Esophagus squamous epithelium (tissue), 5 donors: ENCODE data around the gene FOXF1. TPM values are rescaled to one million over a fixed set of nuclear protein-coding genes. Genes with fewer than 3 reads are reported as not detected.

Source experiments
- DNase-seq: peaks from one replicate; lab custom pipeline; 2025; lab: John Stamatoyannopoulos, UW
- H3K27ac ChIP-seq, 4 donors: fragments of 200-600 bp; sonication (generic); one replicate each; pipeline ENCODE4 v1.5.1; 2016 to 2019; ENCODE audit warnings: mild to moderate bottlenecking in 1 of 4
- H3K27me3 ChIP-seq, 4 donors: fragments of 200-600 bp; sonication (generic); 1 replicate in 3 of 4; 2 replicates in 1 of 4; pipeline versions ENCODE4 v1.5.1 to v1.6.0; 2017 to 2021; ENCODE audit warnings: antibody characterized with exemption in 1 of 4
- H3K36me3 ChIP-seq, 3 donors: fragments of 200-600 bp; sonication (generic); one replicate each; pipeline ENCODE4 v1.5.1; 2016 to 2019
- H3K4me1 ChIP-seq, 3 donors: fragments of 200-600 bp; sonication (generic); one replicate each; pipeline ENCODE4 v1.5.1; 2017 to 2019
- H3K4me3 ChIP-seq, 4 donors: fragments of 200-600 bp; sonication (generic); 1 replicate in 3 of 4; 2 replicates in 1 of 4; pipeline ENCODE4 v1.5.1; 2016 to 2019; ENCODE audit warnings: mild to moderate bottlenecking in 2 of 4, moderate library complexity in 1 of 4
- H3K9me3 ChIP-seq, 3 donors: fragments of 200-600 bp; sonication (generic); one replicate each; pipeline ENCODE4 v1.5.1; 2016 to 2019
- CTCF ChIP-seq, 6 experiments: fragments of 450-650 bp in 4 of 6; fragments of 200-600 bp in 2 of 6; sonication (generic) in 2 of 6; IDR thresholded peaks; one replicate each; pipeline ENCODE4 v1.5.1; 2016 to 2019; ENCODE audit warnings: antibody characterized with exemption in 6 of 6, mild to moderate bottlenecking in 4 of 6, moderate library complexity in 4 of 6
- POLR2A ChIP-seq, 4 donors: fragments of 450-650 bp; IDR thresholded peaks; one replicate each; pipeline ENCODE4 v1.6.1; 2017; ENCODE audit warnings: antibody characterized with exemption in 4 of 4, mild to moderate bottlenecking in 4 of 4, moderate library complexity in 3 of 4
- WGBS, 2 donors: methylation state at CpG; one replicate each; pipeline ENCODE4 v1.1.5; 2018; 5-methylcytosine and 5-hydroxymethylcytosine counted together
- intact Hi-C: fragments of 100-400 bp; cut with DNase I; formaldehyde crosslinking; loops from one replicate; pipeline ENCODE4 v1.15.0; 2022
- total RNA-seq, 4 donors: library from RNA; depleted of rRNA; stranded (reverse); fragments of >200 nt; gene quantifications; one replicate each; pipeline ENCODE4 v1.1.0, GENCODE V29; 2016
- donor health status: DM: yes; HTN: yes; CAD: no.

FOXF1 gene
- total RNA-seq, 4 donors from 2014 or later: 0.76 to 8.6 (median 3.0) TPM

- peaks cover 4 to 21% (median 5%) of the 10 kb centered on the region in 3 donors for H3K4me1 ChIP-seq
- no peak for TF ChIP-seq POLR2A (IDR thresholded peaks at IDR 0.05)
- TF ChIP-seq CTCF (IDR thresholded peaks at IDR 0.05): no peak
- H3K4me3 ChIP-seq: no peak overlapping the region
- H3K27ac ChIP-seq: no peak overlapping the region
- no peak for DNase-seq
- H3K27me3 ChIP-seq: no peaks in the 10 kb centered on the region
- 94% methylated on average over 3 of the region's 7 CpGs; no CpG with 5 or more reads in 1 of the 2 donors for WGBS, 2 donors
- H3K36me3 ChIP-seq: peaks cover 4 to 80% (median 12%) of the 10 kb centered on the region in 3 donors
- no peaks in the 10 kb centered on the region for H3K9me3 ChIP-seq
- intact Hi-C loops: no loop called here
These were observed 39.5 kb downstream of the FOXF1 start for GRCh38 chr16:86549893-86550190.

- Histone ChIP-seq H3K36me3 (peaks cover 0 to 75% (median 12%) of the 10 kb centered on the region in 3 donors), H3K9me3 (no peaks in the 10 kb centered on the region), H3K4me1 (peaks cover 5 to 23% (median 5%) of the 10 kb centered on the region in 3 donors), H3K27ac (no peak overlapping the region), H3K4me3 (no peak overlapping the region), H3K27me3 (no peaks in the 10 kb centered on the region)
- no peak for DNase-seq
- TF ChIP-seq CTCF (IDR thresholded peaks at IDR 0.05) (no peak), POLR2A (IDR thresholded peaks at IDR 0.05) (no peak)
- WGBS, 2 donors: 90 to 95% methylated on average over 2 to 4 of the region's 5 CpGs
- intact Hi-C loops: no loop called here
These were observed 40.0 kb downstream of the FOXF1 start for GRCh38 chr16:86550281-86550680.

DNA sequence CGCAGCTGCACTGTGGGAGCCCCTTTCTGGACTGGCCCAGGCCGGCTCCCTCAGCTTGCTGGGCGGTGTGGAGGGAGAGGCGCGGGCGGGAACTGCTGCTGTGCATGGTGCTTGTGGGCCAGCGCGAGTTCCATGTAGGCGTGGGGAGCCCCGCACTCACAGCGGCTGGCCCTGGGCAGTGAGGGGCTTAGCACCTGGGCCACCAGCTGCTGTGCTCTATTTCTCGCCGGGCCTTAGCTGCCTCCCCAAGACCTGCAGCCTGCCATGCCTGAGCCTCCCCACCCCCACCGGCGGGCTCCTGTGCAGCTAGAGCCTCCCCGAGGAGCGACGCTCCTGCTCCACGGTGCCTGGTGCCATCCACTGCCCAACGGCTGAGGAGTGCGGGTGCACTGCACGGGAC, 43.0 kb downstream of the FOXF1 start:
- no peaks in the 10 kb centered on the region for H3K9me3 ChIP-seq
- no peak for TF ChIP-seq CTCF (IDR thresholded peaks at IDR 0.05)
- TF ChIP-seq POLR2A (IDR thresholded peaks at IDR 0.05): no peak
- H3K27me3 ChIP-seq: peaks cover 0 to 6% (median 0%) of the 10 kb centered on the region in 4 donors
- peaks cover 0 to 44% (median 12%) of the 10 kb centered on the region in 3 donors for H3K36me3 ChIP-seq
- intact Hi-C loops: no loop called here
- no peak for DNase-seq
- H3K4me1 ChIP-seq: peaks cover 10 to 30% (median 12%) of the 10 kb centered on the region in 3 donors
- WGBS, 2 donors: 80 to 83% methylated on average over 1 of the region's 22 CpGs
- H3K27ac ChIP-seq: no peak overlapping the region
- no peak overlapping the region for H3K4me3 ChIP-seq

DNA sequence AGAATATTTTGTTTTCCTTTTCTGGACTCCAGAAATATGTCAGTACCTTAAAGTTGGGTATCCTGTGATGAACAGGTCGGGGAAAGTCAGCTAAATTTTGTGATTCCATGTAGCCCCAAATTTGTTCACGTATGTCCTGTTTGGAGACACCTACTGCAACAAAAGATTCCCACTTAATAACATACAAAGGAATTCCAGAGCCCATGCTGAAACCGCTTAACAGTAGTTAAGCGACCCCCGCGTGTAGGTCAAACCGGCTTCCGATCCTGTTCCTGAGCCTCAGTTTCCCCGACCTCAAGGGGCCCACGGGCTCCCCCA, 44.2 kb downstream of the FOXF1 start:
- DNase-seq: no peak
- no peaks in the 10 kb centered on the region for H3K9me3 ChIP-seq
- peaks cover 0 to 18% (median 0%) of the 10 kb centered on the region in 4 donors for H3K27me3 ChIP-seq
- peaks cover 10 to 30% (median 12%) of the 10 kb centered on the region in 3 donors for H3K4me1 ChIP-seq
- WGBS, 2 donors: 5 to 6% methylated on average over 10 of the region's 10 CpGs
- intact Hi-C loops: no loop called here
- H3K27ac ChIP-seq: peak overlapping the region; percentile 92 to 97 (median 94)
- H3K4me3 ChIP-seq: peak overlapping the region; percentile 74 to 97 (median 88)
- TF ChIP-seq CTCF (IDR thresholded peaks at IDR 0.05) (no peak), POLR2A (IDR thresholded peaks at IDR 0.05) (no peak)
- peaks cover 0 to 32% (median 6%) of the 10 kb centered on the region in 3 donors for H3K36me3 ChIP-seq

DNA sequence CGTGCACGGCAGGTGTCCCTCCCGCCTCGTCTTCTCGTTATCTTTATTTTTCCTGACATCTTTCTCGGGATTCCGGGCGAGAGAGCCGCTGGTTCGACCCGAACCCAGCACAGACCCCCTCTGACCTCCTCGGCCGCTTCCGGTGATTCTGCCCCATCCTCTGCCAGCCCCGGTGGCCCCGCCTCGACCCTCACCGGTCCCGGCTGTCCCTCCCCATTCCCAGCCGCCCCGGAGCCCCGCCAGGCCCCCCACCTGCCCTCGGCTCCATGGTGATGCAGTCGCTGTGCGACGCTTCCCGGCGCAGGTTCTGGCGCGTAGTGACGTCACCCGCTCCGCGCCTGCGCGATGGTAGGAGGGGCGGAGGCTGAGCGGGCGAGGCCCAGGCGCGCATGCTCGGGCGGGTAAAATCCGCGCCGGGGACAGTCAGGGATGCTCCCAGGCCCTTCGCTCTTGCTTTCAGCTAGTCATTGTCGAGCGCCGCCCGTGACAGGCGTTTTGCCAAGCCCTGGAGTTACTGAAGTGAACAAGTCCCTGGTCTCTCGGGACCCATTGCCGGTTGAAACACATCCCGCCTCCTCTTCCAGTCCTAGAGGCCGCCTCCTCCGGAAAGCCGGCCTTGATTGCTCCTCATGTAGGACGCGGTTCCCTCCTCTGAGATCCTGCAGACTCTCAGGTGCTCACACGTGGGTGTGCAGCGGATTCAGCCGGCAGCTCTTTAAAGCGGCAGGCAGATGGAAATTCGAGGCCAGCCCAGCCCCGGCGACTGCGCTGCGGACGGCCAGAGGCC, 44.8 kb downstream of the FOXF1 start, which contains the start of gene MTHFSD:
TSS of gene MTHFSD (minus strand) at position 319 of the 787 bp plus-strand sequence. CDS start at position 268, 51 bp downstream.
- peak within 1 kb of the TSS; percentile 74 to 97 (median 88) for H3K4me3 ChIP-seq
- peak; percentile 42 for DNase-seq
- WGBS, 2 donors: 7 to 11% methylated on average over 21 to 30 of the region's 70 CpGs
- H3K9me3 ChIP-seq: no peaks in the 10 kb centered on the region
- H3K4me1 ChIP-seq: peaks cover 10 to 30% (median 12%) of the 10 kb centered on the region in 3 donors
- H3K36me3 ChIP-seq: peaks cover 0 to 27% (median under 1%) of the 10 kb centered on the region in 3 donors
- H3K27ac ChIP-seq: peak within 1 kb of the TSS; percentile 92 to 97 (median 94)
- intact Hi-C loops: no loop called here
- H3K27me3 ChIP-seq: peaks cover 0 to 23% (median 0%) of the 10 kb centered on the region in 4 donors
- TF ChIP-seq POLR2A (IDR thresholded peaks at IDR 0.05) (peak in 3 of 4 donors; percentile 29 to 70 (median 54)), CTCF (IDR thresholded peaks at IDR 0.05) (peak in 2 of 6 experiments; percentile 10 to 51)
